NCI-H1092 treated with DMSO at 0.1 percent for 48 hours (cell line): ENCODE data around the gene SH2D4B.

ENCODE experiments used
- DNase-seq: peaks from one replicate; lab custom pipeline; 2025; lab: John Stamatoyannopoulos, UW

The SH2D4B gene

DNA sequence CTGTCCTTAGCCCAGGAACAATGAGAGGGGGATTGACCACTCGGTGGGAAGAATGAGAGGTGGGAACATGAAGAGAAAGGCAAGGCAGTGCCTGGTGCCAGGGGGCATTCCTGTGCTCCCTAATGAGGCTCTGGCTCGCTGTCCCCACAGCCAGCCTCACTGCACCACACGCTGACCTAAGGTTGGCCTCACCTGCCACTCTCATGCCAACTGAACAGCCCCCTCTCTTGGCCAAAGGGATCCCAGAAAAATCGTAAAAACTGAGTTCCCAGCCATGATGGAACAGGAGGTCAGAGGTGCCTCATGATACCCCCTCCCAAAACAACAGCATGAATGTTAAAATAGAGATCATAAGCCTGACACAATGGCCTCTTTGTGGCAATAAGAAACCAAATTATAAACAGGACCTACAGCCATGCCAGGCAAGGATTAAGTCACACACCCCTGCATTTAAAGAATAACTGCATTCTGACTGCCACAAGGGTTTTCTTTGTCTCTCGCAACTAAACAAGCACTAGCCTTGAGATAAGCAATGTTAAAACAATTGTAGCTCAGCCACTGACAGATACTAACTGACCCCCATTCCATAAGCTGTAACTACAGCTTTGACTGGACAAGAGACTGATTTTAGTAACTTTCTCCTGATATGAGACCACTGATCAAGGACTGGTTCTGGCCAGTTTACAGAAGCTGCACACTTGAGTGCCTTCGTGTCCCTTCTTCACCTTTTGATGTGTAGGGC, 149.2 kb downstream of the SH2D4B start:
- DNase-seq: no peak

DNA sequence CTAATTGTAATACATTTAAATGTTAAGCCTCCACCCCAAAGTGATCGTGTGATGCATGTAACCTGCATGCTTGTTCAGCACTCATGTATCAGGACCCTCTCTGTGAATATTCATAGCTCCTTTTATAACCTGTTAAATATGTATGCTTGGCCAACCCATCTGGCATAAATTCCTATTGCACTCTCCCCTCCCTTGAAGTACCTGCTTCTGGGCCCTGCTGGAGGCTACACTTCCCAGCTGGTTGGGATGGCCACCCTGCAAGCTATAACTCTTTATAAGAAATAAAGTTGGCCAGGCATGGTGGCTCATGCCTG, 149.7 kb downstream of the SH2D4B start:
- DNase-seq: no peak

DNA sequence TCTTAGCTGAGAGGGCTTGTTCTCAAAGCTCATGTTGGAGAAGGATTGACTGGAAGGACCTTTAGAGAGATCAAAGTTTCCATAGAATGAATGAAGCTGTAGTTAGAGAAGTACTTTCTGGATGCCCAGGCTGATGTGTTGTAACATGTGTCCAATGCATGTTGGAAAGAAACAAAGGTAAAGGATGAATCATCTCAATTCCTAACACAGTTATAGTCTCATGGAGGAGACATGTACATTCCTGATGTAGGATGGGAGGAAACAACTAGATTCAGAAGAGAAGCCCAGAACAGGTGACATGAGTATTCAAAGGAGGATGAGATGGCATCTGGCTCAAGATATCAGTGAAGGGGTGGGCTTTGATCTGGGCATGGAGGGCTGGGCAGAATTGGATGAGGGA, 152.7 kb downstream of the SH2D4B start:
- no peak for DNase-seq

DNA sequence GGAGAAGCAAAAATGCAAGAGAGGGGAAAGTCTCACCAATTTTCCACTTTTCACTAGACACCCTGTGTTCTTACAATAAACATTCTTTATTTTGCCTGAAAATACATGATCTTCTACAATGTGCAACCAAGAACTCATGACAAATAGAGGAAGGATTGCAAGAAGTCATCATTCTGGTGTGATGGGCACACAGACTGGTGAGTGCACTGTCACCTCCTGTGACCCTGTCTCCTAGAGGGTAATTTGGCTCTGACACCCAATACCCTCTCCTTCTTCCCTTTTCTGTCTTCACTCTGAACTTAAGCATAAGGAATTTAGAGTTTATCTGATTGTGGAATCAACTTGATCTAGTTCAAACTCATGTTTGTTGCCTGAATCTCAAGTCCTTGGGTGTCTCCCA, 153.7 kb downstream of the SH2D4B start:
- DNase-seq: no peak

DNA sequence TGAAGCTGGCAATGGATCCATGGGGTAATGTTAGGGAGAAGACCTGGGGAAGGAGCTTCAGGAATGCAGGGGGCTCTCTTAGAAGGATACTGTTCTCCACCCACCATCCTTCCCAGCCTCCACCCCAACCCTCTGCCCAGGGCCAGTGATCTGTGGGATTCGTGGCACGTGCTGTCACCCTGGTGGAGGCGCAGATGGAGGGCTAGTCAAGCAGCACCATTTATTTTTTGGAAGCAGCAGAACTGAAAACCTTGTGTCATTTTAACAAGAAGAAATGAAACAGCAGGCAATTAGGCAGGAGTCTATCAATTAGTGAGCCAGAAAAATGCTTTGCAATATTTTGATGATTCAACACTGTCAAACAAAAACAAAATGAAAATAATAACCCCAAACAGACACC, 155.9 kb downstream of the SH2D4B start:
- no peak for DNase-seq

DNA sequence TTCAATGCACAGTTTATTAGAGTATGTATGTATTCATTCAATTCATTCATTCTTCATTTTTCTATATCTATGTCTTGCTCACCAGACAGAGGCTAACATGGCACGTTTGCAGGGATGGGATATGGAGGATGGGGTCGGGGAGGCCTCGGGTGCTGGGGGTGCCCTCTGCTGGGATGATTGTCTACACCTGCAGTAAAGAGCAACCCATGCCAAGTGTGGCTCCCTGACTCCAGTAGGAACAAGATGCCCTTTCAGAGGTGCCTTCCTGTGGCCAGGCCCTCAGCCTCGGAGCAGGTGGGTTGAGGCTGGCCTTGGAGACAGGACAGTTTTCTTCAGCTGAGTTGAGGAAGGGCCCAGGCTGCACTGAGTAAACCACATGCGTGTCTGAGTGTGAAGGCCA, 157.2 kb downstream of the SH2D4B start:
- DNase-seq: no peak
